Natural killer cell (primary cell): Measurements from ENCODE around the gene CLTA. TPM values are rescaled to one million over a fixed set of nuclear protein-coding genes. Genes with fewer than 3 reads are reported as not detected.
"Not testable (repeated sequence)": the region's sequence is repeated elsewhere in the genome, so short reads cannot be mapped to it uniquely, and the experiment has no call there.

Source experiments
- ATAC-seq, 3 donors: fragments of 150-1000 bp in 2 of 3; fragments of 200-7000 bp in 1 of 3; cut with Tn5 transposase; 1 replicate in 1 of 3; 2 replicates in 2 of 3; pipeline ENCODE4 v1.10.0; 2021; ENCODE audit warnings: mild to moderate bottlenecking in 2 of 3, moderate library complexity in 2 of 3
- DNase-seq, 2 donors: peaks; one replicate each; pipeline versions ENCODE4 v3.0.0 to v3.0.0-alpha.2; 2013 to 2021; ENCODE audit warnings: mixed read lengths in 1 of 2
- H3K27ac ChIP-seq: one replicate; pipeline ENCODE4 v1.5.1; 2013; ENCODE audit warnings: mild to moderate bottlenecking, low read length
- H3K27me3 ChIP-seq: one replicate; pipeline ENCODE4 v1.6.1; 2013; ENCODE audit warnings: low read length; ENCODE audit not compliant: control insufficient read depth, insufficient read depth
- H3K36me3 ChIP-seq: one replicate; pipeline ENCODE4 v1.6.1; 2013; ENCODE audit warnings: low read length; ENCODE audit not compliant: control insufficient read depth, insufficient read depth
- H3K4me1 ChIP-seq: one replicate; pipeline ENCODE4 v1.6.1; 2013; ENCODE audit warnings: low read length; ENCODE audit not compliant: control insufficient read depth, insufficient read depth
- H3K4me3 ChIP-seq: one replicate; pipeline ENCODE4 v1.5.1; 2013; ENCODE audit warnings: low read length
- H3K9me3 ChIP-seq: one replicate; pipeline ENCODE4 v1.6.1; 2013; ENCODE audit warnings: low read length; ENCODE audit not compliant: control insufficient read depth, insufficient read depth
- H3K27ac Mint-ChIP-seq, 2 donors: one replicate each; pipeline ENCODE4 v1.8.0; 2022; ENCODE audit warnings: mild to moderate bottlenecking in 2 of 2, mixed read lengths in 2 of 2, moderate library complexity in 1 of 2
- H3K27me3 Mint-ChIP-seq, 2 donors: one replicate each; pipeline ENCODE4 v1.8.0; 2022; ENCODE audit warnings: low read depth in 2 of 2, mixed read lengths in 2 of 2
- H3K36me3 Mint-ChIP-seq: one replicate; pipeline ENCODE4 v1.8.0; 2022; ENCODE audit warnings: mixed read lengths
- H3K4me1 Mint-ChIP-seq, 2 donors: one replicate each; pipeline ENCODE4 v1.8.0; 2022; ENCODE audit warnings: mixed read lengths in 2 of 2
- H3K4me3 Mint-ChIP-seq: one replicate; pipeline ENCODE4 v1.8.0; 2022; ENCODE audit warnings: mild to moderate bottlenecking, moderate library complexity, mixed read lengths
- H3K9me3 Mint-ChIP-seq, 2 donors: one replicate each; pipeline ENCODE4 v1.8.0; 2022; ENCODE audit warnings: mixed read lengths in 2 of 2
- WGBS: methylation state at CpG from one replicate; pipeline ENCODE4 v1.1.7; 2013; ENCODE audit warnings: missing lambda C conversion rate; ENCODE audit not compliant: insufficient coverage; 5-methylcytosine and 5-hydroxymethylcytosine counted together
- intact Hi-C: fragments of 100-400 bp; cut with micrococcal nuclease; formaldehyde crosslinking; loops from one replicate; pipeline ENCODE4 v1.14.2; 2022
- total RNA-seq, 4 donors: library from RNA; stranded (reverse); fragments of 120-200 nt in 1 of 4; gene quantifications; one replicate each; pipeline versions ENCODE4 v1.2.3 to v1.2.4, GENCODE V29; 2013 to 2022
- TF ChIP-seq, protein P1 (sequence below): fragments of 200-600 bp; IDR thresholded peaks from one replicate; pipeline ENCODE4 v1.8.0; 2022; ENCODE audit warnings: antibody characterized with exemption

The CLTA gene
- total RNA-seq, 3 donors from 2014 or later (not counting 1 experiment from before 2014, with no cell fraction given): 49.4 to 62.0 (median 52.6) TPM

DNA sequence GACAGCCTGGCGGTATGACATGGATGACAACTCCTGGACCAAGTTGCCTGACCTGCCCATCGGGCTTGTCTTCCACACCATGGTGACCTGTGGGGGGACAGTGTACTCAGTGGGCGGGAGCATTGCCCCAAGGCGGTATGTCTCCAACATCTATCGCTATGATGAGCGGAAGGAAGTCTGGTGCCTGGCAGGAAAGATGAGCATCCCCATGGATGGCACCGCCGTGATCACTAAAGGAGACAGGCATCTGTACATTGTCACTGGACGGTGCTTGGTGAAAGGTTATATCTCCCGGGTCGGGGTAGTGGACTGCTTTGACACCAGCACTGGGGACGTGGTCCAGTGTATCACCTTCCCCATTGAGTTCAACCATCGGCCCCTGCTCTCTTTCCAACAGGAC lies 20.2 kb upstream of the CLTA start:
- DNase-seq: no peak
- Mint-ChIP-seq H3K27ac (no peak overlapping the region), H3K9me3 (no peaks in the 10 kb centered on the region), H3K4me1 (peaks cover 0 to 6% of the 10 kb centered on the region in 2 donors), H3K27me3 (peaks cover 0 to 16% of the 10 kb centered on the region in 2 donors), H3K36me3 (no peaks in the 10 kb centered on the region), H3K4me3 (no peak overlapping the region)
- 95% methylated on average over 13 of the region's 13 CpGs for WGBS
- H3K4me3 ChIP-seq: no peak overlapping the region
- TF ChIP-seq, protein P1, sequence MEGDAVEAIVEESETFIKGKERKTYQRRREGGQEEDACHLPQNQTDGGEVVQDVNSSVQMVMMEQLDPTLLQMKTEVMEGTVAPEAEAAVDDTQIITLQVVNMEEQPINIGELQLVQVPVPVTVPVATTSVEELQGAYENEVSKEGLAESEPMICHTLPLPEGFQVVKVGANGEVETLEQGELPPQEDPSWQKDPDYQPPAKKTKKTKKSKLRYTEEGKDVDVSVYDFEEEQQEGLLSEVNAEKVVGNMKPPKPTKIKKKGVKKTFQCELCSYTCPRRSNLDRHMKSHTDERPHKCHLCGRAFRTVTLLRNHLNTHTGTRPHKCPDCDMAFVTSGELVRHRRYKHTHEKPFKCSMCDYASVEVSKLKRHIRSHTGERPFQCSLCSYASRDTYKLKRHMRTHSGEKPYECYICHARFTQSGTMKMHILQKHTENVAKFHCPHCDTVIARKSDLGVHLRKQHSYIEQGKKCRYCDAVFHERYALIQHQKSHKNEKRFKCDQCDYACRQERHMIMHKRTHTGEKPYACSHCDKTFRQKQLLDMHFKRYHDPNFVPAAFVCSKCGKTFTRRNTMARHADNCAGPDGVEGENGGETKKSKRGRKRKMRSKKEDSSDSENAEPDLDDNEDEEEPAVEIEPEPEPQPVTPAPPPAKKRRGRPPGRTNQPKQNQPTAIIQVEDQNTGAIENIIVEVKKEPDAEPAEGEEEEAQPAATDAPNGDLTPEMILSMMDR: no peak
- peaks cover 13% of the 10 kb centered on the region for H3K4me1 ChIP-seq
- ATAC-seq: no peak
- intact Hi-C loops: no loop called here
- no peak overlapping the region for H3K27ac ChIP-seq
- H3K9me3 ChIP-seq: no peaks in the 10 kb centered on the region
- H3K27me3 ChIP-seq: no peaks in the 10 kb centered on the region
- no peaks in the 10 kb centered on the region for H3K36me3 ChIP-seq

DNA sequence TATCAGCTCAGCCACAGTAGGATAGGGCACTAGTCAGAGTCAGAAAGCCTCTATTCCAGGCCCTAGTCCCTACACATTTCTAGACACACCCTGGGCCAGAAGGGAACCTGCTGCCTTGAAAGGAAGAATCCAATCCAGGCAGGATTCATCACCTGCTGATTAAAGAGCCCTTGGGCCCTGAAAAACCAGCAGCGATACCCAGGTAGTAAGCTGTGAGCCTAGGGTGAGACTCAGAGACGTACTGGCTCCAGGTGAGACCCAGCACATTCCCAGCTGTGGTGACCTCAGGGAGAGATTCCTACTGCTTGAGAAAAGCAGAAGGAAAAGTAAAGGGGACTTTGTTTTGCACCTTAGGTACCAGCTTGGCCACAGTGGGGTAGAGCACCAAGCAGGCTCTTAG lies 16.9 kb upstream of the CLTA start:
- 96% methylated on average over 2 of the region's 2 CpGs for WGBS
- H3K27ac Mint-ChIP-seq: no peak overlapping the region
- peaks cover 0 to 14% of the 10 kb centered on the region in 2 donors for H3K27me3 Mint-ChIP-seq
- Histone ChIP-seq H3K4me1 (no peaks in the 10 kb centered on the region), H3K9me3 (no peaks in the 10 kb centered on the region), H3K4me3 (no peak overlapping the region), H3K36me3 (no peaks in the 10 kb centered on the region), H3K27me3 (no peaks in the 10 kb centered on the region), H3K27ac (no peak overlapping the region)
- no peaks in the 10 kb centered on the region for H3K4me1 Mint-ChIP-seq
- ATAC-seq: no peak
- intact Hi-C loops: no loop called here
- TF ChIP-seq, protein P1: no peak
- no peaks in the 10 kb centered on the region for H3K36me3 Mint-ChIP-seq
- H3K4me3 Mint-ChIP-seq: no peak overlapping the region
- H3K9me3 Mint-ChIP-seq: no peaks in the 10 kb centered on the region
- no peak for DNase-seq

DNA sequence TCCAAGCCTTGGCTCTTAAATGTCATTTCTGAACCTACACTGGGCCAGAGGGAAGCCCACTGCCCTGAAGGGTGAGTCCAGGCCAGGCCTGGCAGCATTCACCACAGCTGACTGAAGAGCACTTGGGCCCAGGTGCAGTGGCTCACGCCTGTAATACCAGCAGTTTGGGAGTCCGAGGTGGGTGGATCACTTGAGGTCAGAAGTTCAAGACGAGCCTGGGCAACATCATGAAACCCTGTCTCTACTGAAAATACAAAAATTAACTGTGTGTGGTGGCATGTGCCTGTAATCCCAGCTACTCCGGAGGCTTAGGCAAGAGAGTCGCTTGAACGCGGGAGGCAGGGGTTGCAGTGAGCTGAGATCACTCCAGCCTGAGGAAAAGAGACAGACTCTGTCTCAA lies 16.4 kb upstream of the CLTA start:
- Histone ChIP-seq H3K27ac (no peak overlapping the region), H3K4me1 (no peaks in the 10 kb centered on the region), H3K36me3 (no peaks in the 10 kb centered on the region), H3K27me3 (no peaks in the 10 kb centered on the region), H3K9me3 (no peaks in the 10 kb centered on the region), H3K4me3 (no peak overlapping the region)
- intact Hi-C loops: no loop called here
- no peaks in the 10 kb centered on the region for H3K9me3 Mint-ChIP-seq
- TF ChIP-seq, protein P1: no peak
- WGBS: 91% methylated on average over 7 of the region's 7 CpGs
- peaks cover 0 to 16% of the 10 kb centered on the region in 2 donors for H3K27me3 Mint-ChIP-seq
- H3K4me3 Mint-ChIP-seq: no peak overlapping the region
- ATAC-seq (no peak), DNase-seq (no peak)
- H3K36me3 Mint-ChIP-seq: no peaks in the 10 kb centered on the region
- H3K27ac Mint-ChIP-seq: no peak overlapping the region
- H3K4me1 Mint-ChIP-seq: no peaks in the 10 kb centered on the region

DNA sequence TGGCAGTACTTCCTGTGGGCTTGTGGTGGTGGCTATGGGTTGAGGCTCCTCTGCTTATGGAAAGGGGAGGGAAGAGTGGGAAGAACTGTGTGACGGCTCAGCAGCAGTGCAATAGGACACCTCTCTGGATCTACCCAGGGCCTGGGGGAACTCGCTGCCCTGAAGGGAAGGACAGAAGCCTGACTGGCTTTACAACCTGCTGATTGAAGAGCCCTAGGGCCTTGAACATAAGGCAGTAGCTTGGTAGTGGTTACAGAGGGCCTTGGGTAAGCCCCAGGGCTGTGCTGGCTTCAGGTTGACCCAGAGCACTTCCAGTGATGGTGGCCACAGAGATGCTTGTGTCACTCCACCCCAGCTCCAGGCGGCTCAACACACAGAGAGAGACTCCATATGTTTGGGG lies 16.0 kb upstream of the CLTA start:
- peaks cover 0 to 15% of the 10 kb centered on the region in 2 donors for H3K27me3 Mint-ChIP-seq
- H3K4me3 Mint-ChIP-seq: no peak overlapping the region
- no peak for DNase-seq
- no peaks in the 10 kb centered on the region for H3K4me1 Mint-ChIP-seq
- intact Hi-C loops: no loop called here
- Histone ChIP-seq H3K4me3 (no peak overlapping the region), H3K4me1 (no peaks in the 10 kb centered on the region), H3K27me3 (no peaks in the 10 kb centered on the region), H3K9me3 (no peaks in the 10 kb centered on the region), H3K36me3 (no peaks in the 10 kb centered on the region), H3K27ac (no peak overlapping the region)
- TF ChIP-seq, protein P1: no peak
- H3K36me3 Mint-ChIP-seq: no peaks in the 10 kb centered on the region
- 93% methylated on average over 3 of the region's 3 CpGs for WGBS
- H3K9me3 Mint-ChIP-seq: no peaks in the 10 kb centered on the region
- ATAC-seq: no peak
- H3K27ac Mint-ChIP-seq: no peak overlapping the region

DNA sequence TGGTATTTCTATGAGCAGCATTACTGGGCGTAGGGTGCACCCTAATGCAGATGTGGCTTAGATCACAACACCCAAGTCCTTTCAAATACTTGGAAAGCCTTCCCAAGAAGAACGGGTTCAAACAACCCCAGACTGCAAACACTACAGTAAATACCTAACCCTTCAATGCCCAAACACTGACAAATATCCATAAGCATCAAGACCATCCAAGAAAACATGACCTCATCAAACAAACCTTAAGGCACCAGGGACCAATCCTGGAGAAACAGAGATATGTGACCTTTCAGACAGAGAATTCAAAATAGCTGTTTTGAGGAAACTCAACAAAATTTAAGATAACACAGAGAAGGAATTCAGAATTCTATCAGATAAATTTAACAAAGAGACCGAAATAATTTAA lies 15.5 kb upstream of the CLTA start:
- H3K9me3 ChIP-seq, H3K36me3 ChIP-seq, H3K4me3 ChIP-seq, ATAC-seq, intact Hi-C loops, H3K27ac Mint-ChIP-seq, H3K4me3 Mint-ChIP-seq, H3K4me1 ChIP-seq, H3K4me1 Mint-ChIP-seq, H3K27me3 ChIP-seq, DNase-seq, H3K27ac ChIP-seq, H3K9me3 Mint-ChIP-seq, H3K36me3 Mint-ChIP-seq: not testable (repeated sequence)
- 92% methylated on average over 3 of the region's 3 CpGs for WGBS
- H3K27me3 Mint-ChIP-seq: peaks cover 0 to 12% of the 10 kb centered on the region in 2 donors

DNA sequence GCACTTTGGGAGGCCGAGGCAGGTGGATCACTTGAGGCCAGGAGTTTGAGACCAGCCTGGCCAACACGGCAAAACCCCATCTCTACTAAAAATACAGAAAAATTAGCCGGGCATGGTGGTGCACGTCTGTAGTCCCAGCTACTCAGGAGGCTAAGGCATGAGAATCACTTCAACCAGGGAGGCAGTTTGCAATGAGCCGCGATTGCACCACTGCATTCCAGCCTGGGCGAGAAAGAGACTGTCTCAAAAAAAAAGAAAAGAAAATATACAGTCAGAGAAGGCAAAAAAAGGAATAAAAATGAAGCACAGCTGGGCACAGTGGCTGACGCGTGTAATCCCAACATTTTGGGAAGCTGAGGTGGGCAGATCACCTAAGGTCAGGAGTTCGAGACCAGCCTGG lies 14.2 kb upstream of the CLTA start:
- not testable (repeated sequence) for H3K4me1 Mint-ChIP-seq
- peaks cover 9 to 14% of the 10 kb centered on the region in 2 donors for H3K27me3 Mint-ChIP-seq

More for the DNA sequence above, 14.2 kb upstream of the CLTA start:
- ATAC-seq, H3K27me3 ChIP-seq, H3K4me3 ChIP-seq, H3K9me3 ChIP-seq, H3K36me3 Mint-ChIP-seq, intact Hi-C loops, H3K27ac Mint-ChIP-seq, DNase-seq, H3K27ac ChIP-seq, H3K36me3 ChIP-seq, H3K9me3 Mint-ChIP-seq, H3K4me1 ChIP-seq, H3K4me3 Mint-ChIP-seq: not testable (repeated sequence)
- 96% methylated on average over 10 of the region's 10 CpGs for WGBS
